ENCODE results near the gene ANTXR2.
A peak's percentile ranks its signal among the peaks of the same experiment; 100 is the strongest.

The ANTXR2 gene

DNA sequence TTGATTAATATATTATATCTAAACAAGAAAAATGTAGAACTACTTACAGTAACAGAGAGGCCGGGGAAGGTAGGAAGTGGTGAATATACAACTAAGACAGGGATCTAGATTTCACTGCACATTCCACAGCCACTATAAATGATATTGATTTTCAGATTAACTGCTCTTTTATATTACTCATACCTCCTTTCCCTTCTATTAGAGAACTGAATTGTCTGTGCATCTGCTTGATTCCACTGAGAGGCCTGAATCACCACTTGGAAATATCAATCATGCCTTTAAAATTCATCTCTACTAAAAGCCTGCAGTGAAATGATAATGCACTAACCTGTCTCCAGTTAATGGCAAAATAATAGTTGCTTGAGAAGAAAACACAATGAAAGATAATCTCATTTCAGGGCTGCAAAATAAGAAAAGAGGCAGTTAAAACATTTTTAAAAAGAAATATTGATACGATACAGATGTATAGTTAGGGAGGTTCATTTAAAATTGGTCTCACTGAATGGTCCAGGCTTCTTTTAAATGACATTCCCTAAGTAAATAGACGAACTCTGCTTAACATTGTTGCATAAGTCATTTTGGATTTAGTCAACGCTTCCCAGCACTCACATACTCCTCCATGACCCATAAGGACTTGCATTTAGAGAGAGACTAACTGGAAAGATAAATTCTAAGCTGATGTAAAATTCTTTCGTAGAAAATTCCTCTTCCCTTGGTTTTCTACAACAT, 3.8 kb downstream of the ANTXR2 start:
- DNase-seq: no peak

DNA sequence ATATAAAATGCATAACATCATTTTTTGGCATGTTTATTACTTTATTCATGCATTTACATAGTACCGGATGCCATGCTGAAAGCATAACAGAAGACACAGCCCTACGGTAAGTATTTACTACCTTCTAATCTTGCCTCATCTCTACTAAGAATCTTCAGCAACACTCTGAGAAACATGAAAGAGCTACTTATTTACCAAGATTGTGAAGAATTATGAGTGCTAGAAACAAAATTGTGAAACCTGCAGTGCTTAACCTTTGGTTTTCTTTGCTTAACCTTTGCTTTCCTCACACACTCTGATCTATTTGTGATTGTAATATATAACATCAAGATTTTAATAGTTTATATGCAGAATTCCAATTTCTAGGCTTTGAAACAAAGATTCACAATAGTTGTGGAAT, 7.4 kb downstream of the ANTXR2 start:
- no peak for DNase-seq

DNA sequence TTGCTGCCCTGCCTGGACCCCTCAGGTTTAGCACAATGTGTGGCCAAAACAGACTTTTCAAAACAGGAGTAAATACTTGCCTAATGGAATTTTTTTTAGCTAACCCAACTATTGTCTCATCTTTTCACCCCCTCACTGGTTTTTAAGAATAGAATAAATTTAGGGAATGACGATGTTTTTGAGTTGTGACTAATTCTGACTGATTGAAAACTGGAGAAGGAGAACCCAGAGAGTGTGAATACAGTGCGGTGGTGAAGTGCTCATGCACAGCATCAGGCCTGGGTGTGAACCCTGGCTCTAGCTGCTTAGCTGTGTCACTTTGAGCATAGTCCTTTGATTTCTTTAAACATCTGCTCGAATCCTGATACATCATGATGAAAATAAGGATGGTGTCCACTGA, 10.5 kb downstream of the ANTXR2 start:
- no peak for DNase-seq

DNA sequence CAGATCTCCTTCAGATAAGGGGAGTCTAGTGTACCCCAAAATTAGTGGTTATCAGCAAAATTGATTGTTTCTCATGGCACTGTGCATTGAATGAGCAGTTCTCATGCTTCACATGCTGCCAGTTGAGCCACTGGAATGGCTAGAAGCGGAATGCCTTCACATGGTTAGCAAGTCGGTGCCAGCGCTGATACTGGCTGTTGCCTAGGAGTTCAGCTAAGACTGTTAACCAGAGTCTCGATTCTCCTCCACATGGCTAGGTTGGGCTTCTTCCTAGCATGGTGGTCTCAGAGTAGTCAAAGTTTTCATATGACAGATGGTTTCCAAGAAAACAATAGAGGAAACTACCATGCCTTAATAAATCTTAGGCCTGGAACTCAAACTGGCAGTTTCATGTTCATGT, 12.2 kb downstream of the ANTXR2 start:
- no peak for DNase-seq

DNA sequence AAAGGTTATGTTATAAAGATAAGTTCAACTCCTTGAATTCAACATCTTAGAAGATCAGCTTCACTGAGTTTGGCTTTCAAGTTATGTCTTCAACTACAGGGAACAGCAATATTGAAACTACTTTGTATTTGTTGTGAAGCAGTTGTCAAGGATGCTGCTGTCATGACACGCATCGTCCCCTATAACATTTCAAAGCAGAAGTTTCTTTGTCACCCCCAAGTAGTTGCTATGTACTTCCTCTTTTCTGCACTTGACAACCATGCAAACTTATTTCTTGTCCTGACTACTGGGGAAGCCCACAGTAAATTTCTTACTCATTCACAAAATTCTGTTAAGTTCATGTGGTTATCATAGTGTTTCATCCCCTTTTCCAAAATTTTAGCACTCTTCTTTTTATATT, 14.3 kb downstream of the ANTXR2 start:
- DNase-seq: peak; percentile 39

DNA sequence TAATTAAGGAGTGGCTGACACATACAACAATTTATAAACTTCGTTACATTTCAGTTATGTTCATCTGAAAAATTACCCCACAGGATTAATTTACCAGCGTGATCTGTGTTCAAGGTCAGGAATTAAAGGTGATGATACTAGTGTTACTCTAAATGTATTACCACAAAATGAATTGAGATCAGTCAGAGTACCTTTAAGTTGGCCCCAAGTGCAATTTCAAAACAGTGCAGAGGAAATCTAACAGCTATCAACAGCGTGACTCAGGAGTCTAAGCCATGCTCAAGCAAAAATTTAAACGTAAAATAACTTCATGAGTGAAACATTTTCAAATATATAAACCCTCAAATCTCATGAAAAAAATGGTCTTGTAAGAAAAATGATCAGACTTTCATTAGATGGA, 18.7 kb downstream of the ANTXR2 start:
- DNase-seq: no peak

DNA sequence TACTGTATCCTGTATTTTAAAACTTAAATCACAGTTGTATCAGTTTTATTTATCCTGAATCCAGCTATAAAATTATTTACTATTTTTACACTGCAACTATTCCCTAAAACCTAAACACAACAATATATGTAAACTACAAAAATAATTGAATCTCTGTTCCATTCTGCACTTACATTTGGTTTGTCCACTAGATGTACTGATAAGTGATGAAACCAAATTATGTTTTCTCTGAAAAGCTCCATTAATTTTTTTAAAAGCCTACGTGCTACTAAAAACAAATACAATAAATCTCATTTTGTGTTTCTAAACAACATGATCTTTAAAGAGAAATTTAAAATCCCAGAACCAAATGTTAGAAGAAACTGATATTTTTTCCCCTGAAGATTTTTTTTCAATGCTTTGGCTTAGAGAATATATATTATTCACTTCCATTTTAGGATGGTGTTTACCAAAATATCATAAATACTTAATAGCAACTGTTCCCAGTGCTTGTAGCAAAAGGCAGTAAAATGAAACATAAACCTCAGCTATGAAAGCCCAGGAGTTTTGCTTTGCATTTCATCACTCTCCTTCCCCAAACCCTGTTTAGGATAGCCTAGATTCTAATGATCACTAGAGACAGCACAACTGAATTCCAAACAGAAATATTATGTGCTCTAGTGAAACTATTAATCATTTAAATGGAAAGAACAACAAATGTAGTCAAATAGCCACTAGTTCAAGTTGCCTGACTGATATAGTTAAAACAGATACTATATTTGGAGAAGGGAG, 19.7 kb downstream of the ANTXR2 start:
- DNase-seq: no peak

DNA sequence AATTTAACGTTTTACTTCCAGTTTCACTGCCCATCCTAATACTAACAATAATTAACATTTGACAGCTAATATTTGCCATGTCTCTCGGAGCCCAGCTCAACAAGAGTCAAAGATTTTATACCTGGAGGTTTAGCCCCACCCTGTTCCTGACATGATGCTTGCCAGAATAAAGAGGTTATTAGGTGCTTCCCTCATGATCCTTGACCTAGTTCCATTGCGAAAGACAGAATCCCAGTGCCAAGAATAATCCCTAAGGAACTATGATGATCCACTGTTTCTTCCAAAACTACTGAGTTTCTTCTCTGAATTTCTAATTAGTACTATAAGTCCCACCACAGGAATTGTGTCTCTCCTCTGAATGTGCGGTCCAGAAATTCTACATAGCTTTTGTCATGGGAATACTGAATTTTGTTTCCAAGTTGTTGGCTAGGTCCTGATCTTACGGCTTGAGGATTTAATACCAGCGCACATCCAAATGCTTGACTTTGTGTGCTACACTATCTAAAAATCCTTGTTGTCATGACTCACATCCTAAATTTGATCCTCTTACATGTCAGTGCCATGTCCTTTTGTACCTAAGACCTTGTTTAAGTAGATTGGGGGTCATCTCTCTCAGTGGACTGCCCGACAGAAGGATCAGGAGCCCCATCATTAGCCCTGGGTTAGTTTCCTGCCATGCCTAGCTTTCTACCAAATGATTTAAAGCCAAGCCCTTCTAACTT, 23.1 kb downstream of the ANTXR2 start:
- no peak for DNase-seq

DNA sequence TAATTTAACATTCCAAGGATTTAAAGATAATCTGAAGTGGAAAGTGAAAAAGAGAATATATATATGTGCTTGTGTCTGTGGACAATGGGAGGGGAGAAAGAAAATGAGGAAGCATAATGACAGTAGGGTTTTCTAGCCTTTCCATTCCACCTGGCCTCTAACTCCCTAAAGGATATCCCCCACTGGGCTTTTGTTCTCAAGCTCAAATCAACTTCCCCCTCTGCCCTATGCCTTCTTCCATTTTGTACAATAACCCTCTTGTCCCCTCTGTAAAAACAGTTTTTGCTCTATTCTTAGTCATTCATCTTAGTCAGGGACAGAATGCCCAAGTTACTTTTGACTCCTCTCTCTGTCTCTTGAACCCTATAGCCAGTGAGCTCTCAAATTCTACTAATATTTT, 23.6 kb downstream of the ANTXR2 start:
- no peak for DNase-seq

DNA sequence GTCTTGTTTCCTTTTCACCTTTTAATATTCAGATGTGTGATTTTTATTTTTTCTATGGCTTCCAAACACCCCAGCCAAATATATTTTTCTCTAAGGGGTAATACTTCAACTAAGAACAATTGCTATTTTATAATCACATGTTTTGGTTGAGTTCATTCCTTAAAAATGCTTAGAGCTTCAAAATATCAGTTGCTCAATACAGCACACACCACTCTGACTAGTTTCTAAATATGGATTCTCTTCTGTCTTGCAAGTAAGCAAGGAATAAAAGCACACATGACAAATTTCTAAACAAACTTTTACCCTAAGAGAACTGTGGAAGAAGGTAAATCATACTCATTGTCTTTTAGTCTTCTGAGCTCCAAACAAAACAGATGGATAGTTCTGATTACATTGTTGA, 27.2 kb downstream of the ANTXR2 start:
- DNase-seq: no peak

DNA sequence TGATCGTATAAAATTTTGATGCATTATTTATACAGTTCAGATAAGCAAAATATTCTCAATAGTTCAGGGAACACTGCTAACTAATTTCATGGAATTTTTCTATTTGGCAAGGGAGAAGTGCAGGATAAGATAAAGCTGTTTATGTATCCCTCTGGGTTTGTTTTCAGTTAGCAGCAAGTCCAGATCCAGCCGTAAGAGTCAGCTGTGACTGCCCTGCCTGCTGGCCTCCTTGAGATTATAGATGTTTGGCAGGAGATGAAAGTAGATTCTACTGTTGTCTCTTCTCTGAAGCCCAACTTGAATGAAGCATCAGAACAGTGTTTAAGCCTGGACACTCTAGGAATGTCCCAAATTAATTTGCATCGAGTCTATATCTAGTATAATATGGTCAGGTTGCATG, 29.5 kb downstream of the ANTXR2 start:
- no peak for DNase-seq

DNA sequence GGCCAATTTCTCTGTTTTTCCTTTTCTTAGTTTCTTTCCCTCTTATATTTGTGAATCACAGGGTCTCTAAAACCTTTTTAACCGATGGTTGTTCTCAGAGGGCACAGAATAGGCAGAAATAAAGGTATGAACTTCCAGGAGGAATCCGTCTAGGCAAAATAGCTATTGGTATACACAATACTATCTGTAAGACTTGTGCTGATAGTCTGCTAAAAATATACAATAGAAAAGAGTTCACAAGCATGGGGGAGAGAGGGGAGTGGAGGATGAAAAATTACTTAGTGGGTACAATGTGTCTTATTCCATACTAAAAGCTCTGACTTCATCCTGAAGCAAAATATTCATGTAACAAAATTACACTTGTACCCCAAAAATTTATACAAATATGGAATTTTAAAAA, 30.2 kb downstream of the ANTXR2 start:
- DNase-seq: no peak

DNA sequence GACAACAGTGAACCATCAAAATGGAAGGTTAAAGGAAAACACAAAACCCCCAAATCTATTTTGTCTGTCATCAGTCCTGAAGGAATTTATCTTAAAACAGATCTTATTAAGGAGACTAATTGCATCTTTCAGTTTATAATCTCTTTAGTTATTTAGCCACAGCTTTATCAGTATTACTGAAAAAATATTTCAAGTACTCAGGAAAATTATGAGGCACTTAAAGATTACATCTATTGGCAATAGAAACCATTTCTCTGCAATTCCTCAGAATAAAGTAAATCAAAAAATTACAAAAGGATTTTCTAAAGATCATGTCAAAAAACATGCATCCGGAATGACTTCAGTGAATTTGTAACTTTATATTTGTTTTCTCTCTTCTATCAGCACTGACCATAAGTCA, 35.2 kb downstream of the ANTXR2 start:
- DNase-seq: no peak

DNA sequence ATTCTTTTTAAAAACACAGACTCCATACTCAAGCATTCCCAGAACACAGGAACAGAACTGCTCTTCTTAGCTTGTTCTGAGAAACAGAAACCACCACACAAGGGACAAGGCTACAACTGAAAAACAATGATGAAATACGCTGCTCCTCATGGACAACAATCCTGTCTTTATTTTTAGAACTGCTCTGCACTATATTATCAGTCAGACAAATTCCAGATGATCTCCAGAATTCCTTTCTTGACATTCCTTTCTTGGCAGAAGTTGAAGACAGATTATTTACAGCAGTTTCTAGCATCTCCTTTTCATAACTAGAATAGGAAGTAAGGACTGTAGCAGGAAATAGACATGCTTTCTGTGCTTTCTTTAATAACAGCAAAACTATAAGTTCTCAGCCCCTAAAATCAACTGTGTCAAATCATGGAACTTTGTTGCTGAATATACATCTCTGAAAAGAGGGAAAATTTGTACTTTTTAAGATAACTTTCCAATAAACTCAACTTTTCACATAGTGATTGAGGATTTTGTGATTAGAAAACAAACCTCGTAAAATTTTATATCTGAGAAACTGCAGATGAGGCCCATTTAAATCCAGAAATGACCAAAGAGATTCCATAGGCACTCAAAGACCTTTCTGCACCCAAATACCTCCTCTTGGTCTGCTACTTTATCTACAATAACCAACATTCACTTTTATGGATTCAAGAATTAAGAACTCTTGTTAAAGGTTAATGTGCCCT, 35.9 kb downstream of the ANTXR2 start:
- no peak for DNase-seq

DNA sequence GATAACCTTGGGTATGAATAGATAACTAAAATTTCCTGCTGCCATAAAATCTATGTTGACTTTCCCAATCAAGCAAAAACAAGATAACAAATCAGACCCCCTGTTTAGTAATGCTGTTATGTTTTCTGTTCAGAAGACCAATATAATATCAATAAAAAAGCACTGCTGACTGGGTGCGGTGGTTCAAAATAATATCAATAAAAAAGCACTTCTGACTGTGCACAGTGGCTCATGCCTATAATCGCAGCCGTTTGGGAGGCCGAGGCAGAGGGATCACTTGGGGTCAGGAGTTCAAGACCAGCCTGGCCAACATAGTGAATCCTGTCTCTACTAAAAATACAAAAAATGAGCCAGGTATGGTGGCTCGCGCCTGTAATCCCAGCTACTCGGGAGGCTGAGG, 36.7 kb downstream of the ANTXR2 start:
- no peak for DNase-seq

DNA sequence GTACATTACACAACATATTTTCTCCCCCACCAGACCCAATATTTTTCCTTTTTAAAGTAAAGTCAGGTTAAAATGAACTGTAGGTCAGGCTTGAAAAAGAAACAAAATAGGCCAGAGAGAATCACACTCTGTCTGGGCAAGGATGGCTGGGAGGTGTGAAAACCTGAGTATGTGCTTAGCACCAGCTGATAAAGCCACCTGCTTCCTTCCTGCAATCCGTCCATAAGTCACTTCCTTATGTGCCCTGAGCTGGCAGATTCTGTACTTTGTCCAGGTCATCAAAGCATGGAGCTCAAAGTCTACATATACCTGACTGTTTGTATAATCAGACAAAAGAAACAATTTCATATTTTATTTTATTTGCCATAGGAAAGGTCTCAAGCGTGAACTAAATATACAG, 37.7 kb downstream of the ANTXR2 start:
- peak; percentile 24 for DNase-seq

DNA sequence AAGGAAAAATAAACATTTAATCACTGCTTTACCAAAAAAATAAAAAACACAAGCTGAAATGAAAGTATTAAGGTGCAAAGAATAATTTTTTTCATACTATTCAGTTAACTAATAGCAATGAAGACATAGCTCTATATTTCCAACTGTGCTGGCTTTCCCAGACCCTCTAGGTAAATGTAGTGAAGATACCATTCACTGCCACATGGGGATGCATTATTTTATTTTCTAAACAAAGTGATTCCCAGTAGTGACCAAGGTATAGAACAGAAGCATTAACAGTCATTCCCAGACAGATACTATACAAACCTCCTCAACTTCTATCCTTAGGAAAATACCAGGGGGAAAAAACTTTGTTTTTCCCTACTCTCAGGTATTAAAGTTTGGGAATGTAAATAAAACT, 39.4 kb downstream of the ANTXR2 start:
- no peak for DNase-seq

DNA sequence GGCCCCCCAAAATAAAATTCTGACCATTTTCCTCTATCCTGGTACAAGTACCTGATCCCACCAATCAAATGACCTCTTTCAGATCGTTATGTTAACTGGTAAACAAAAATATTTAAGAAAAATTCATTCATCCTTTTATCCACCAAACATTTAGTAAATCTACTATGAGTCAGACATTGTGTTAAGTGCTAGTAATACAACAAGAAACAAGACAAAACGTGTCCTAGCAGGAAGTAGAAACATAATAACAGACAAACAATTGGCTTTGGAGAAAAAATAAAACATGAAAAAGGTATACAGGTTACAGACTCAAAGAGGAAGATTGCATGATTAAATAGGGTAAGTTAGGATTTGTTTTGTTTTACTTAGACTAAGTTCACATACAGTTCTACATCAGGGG, 43.7 kb downstream of the ANTXR2 start:
- no peak for DNase-seq

DNA sequence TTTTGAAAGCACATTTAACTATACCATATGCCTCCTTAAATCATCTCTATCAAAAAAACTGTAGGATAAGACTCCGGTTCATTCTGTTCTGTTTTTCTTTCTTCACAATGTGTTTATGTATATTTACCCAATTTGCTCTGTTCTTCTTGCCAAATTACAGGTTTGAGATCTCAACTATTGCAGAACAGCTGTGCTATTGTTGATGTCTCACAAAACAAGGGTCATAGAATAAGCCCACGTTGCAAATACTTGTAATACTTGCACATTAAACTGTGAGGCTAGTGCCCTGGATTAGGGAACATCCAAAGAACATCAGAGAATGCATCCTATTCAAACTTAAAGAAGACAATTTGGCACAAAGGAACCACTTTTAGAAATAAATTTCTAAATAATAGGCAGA, 45.4 kb downstream of the ANTXR2 start:
- no peak for DNase-seq

DNA sequence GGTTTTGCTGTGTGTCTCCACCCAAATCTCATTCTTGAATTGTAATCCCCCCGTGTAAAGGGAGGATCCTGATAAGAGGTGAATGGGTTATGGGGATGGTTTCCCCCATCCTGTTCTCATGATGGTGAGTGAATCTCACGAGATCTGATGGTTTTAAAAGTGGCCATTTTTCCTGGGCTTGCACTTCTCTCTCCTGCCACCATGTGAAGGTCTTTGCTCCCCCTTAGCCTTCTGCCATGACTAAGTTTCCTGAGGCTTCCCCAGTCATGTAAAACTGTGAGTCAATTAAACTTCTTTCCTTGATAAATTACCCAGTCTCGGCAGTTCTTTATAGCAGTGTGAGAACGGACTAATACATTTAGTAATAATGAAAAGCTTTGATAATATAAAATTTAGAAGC, 46.9 kb downstream of the ANTXR2 start:
- no peak for DNase-seq

DNA sequence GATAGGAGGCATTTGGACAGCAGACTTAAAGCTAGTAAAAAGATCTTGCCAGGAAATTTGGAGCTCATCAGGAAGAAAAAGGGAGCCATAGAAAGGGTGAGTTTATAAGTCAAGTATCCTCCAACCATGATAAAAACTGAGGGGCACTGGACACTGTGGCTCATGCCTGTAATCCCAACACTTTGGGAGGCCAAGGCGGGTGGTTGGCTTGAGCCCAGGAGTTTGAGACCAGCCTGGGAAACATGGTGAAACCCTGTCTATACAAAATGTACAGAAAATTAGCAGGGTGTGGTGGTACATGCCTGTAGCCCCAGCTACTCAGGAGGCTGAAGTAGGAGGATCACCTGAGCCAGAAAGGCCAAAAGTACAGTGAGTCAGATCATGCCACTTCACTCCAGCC, 48.7 kb downstream of the ANTXR2 start:
- no peak for DNase-seq

DNA sequence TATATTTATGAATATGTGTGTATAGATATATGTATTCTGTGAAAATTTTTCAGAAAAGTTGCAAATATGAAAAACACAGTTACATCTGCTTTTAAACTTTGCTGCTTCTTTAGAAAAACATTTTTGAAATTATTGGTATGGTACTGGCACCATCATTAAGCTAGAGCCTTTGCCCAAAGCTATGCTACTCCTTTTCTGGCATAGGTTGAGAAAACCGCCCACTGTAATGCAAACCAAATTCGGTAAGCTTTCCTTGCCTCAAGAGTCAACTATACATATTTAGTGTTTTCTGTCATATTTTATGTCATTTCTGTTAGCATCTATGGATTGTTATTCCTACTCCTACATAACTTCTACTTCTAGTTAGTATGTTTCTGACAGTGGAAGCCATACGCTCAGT, 50.7 kb downstream of the ANTXR2 start:
- no peak for DNase-seq

DNA sequence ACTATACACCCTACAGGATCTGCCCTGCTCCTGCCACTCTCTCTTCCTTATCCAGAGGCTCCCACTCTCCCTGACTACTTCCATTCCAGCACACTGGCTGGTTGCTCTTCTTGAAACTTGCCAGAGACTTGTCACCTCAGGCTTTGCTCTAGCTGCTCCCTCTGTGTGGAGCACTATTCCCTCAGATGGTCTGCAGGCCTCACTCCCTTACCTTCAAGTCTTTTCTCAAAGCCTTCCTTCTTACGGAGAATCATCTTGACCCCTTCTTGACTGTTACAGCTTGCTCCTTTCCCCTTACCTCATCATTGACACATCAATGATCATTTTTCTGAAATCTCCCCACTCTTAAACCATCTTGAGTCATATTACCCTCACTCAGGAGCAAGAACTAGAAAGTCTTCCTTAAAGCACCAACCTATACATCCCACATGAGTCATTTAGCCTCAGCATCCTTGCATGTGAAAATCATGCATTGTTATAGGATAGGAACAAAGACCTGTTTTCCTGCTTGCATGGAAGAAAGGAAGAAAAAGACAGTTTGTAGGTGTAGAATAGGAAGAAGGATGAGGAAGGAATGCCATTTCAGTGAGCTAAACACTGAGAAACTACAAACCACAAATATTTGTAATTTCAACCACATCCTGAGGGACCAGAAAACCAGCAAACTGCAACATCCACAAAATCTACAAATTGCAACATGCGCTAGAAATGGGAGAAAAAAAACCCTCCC, 55.7 kb downstream of the ANTXR2 start:
- DNase-seq: no peak
